Cardiac muscle cell (in vitro differentiated cells and primary cell): ENCODE measurements around the gene GJA3. TPM values are rescaled to one million over a fixed set of nuclear protein-coding genes. Genes with fewer than 3 reads are reported as not detected.

Experiments used
- DNase-seq, 2 donors: peaks; one replicate each; pipeline versions ENCODE4 v3.0.0 to v3.0.0-alpha.2; 2010 to 2017; ENCODE audit warnings: low read depth in 1 of 2, low spot score in 1 of 2
- H3K27ac ChIP-seq: fragments of 200-600 bp; sonication (generic); 2 replicates; pipeline ENCODE4 v1.5.1; 2016
- H3K27me3 ChIP-seq: fragments of 200-600 bp; sonication (generic); 2 replicates; pipeline ENCODE4 v1.6.0; 2016; ENCODE audit warnings: control low read depth
- H3K36me3 ChIP-seq: fragments of 200-600 bp; sonication (generic); 2 replicates; pipeline ENCODE4 v1.5.1; 2016; ENCODE audit warnings: control low read depth
- H3K4me1 ChIP-seq: fragments of 200-600 bp; sonication (generic); 2 replicates; pipeline ENCODE4 v1.8.1; 2017; ENCODE audit warnings: low read depth, mild to moderate bottlenecking, mixed run types
- H3K4me3 ChIP-seq: fragments of 200-600 bp; sonication (generic); 2 replicates; pipeline ENCODE4 v1.5.1; 2016; ENCODE audit warnings: mild to moderate bottlenecking
- H3K9me3 ChIP-seq: fragments of 200-600 bp; sonication (generic); 2 replicates; pipeline ENCODE4 v1.5.1; 2017; ENCODE audit warnings: low read depth, mild to moderate bottlenecking, control low read depth
- CTCF ChIP-seq: IDR thresholded peaks from 2 replicates; pipeline ENCODE4 v1.5.1; 2012; ENCODE audit warnings: low read depth, mild to moderate bottlenecking, low read length
- polyA plus RNA-seq: library from polyadenylated mRNA; unstranded; fragments of >200 nt; fragmentation: Nextera tagmentation; extraction: Ambion mirVana; gene quantifications from 2 replicates; pipeline ENCODE4 v1.2.1, GENCODE V29; 2016
- total RNA-seq: library from RNA; depleted of rRNA; stranded (reverse); fragments of >200 nt; gene quantifications from 2 replicates; pipeline ENCODE4 v1.2.3, GENCODE V29; 2016

The GJA3 gene
- total and polyA plus RNA-seq, 2 experiments from 2014 or later, result 123 to 201 TPM

- peaks cover 39% of the 10 kb centered on the region for H3K4me1 ChIP-seq
- DNase-seq, result peak in 1 of 2 donors; percentile 75
- no peak overlapping the region for H3K4me3 ChIP-seq
- peak overlapping the region; percentile 93 for H3K27ac ChIP-seq
- no peaks in the 10 kb centered on the region for H3K9me3 ChIP-seq
- H3K36me3 ChIP-seq, result no peaks in the 10 kb centered on the region
- H3K27me3 ChIP-seq, result no peaks in the 10 kb centered on the region
- TF ChIP-seq CTCF, result no peak
Observed at GRCh38 chr13:20125129-20125782, 35.6 kb downstream of the GJA3 start.

GRCh38 chr13:20124303-20124702, 36.5 kb downstream of the GJA3 start:
- H3K4me3 ChIP-seq, result no peak overlapping the region
- no peaks in the 10 kb centered on the region for H3K27me3 ChIP-seq
- peaks cover 39% of the 10 kb centered on the region for H3K4me1 ChIP-seq
- no peaks in the 10 kb centered on the region for H3K36me3 ChIP-seq
- H3K27ac ChIP-seq, result no peak overlapping the region
- no peaks in the 10 kb centered on the region for H3K9me3 ChIP-seq
- no peak for TF ChIP-seq CTCF
- no peak for DNase-seq

GRCh38 chr13:20121159-20121525, 39.7 kb downstream of the GJA3 start:
- no peak overlapping the region for H3K4me3 ChIP-seq
- peak in 1 of 2 donors; percentile 41 for DNase-seq
- no peak for TF ChIP-seq CTCF

GRCh38 chr13:20119960-20120359, 40.9 kb downstream of the GJA3 start:
- Histone ChIP-seq H3K4me3 (no peak overlapping the region), H3K9me3 (no peaks in the 10 kb centered on the region), H3K27me3 (no peaks in the 10 kb centered on the region)

More at GRCh38 chr13:20121159-20121525, 39.7 kb downstream of the GJA3 start:
- peak overlapping the region; percentile 27 for H3K27ac ChIP-seq
- H3K27me3 ChIP-seq, result no peaks in the 10 kb centered on the region
- H3K9me3 ChIP-seq, result no peaks in the 10 kb centered on the region
- no peaks in the 10 kb centered on the region for H3K36me3 ChIP-seq
- H3K4me1 ChIP-seq, result peaks cover 17% of the 10 kb centered on the region

GRCh38 chr13:20118268-20119140, 42.3 kb downstream of the GJA3 start:
- peak; percentile 36 to 68 for DNase-seq
- TF ChIP-seq CTCF, result no peak
- H3K4me1 ChIP-seq, result peaks cover 4% of the 10 kb centered on the region
- no peaks in the 10 kb centered on the region for H3K9me3 ChIP-seq
- H3K36me3 ChIP-seq, result no peaks in the 10 kb centered on the region
- no peak overlapping the region for H3K27ac ChIP-seq
- H3K4me3 ChIP-seq, result peak overlapping the region; percentile 14
- H3K27me3 ChIP-seq, result no peaks in the 10 kb centered on the region

More at GRCh38 chr13:20119960-20120359, 40.9 kb downstream of the GJA3 start:
- Histone ChIP-seq H3K27ac (peak overlapping the region; percentile 33), H3K4me1 (peaks cover 5% of the 10 kb centered on the region), H3K36me3 (no peaks in the 10 kb centered on the region)
- TF ChIP-seq CTCF, result no peak
- no peak for DNase-seq
